CD4-positive, alpha-beta T cell treated with Interleukin-2 at 100 ng/mL for 4 hours (primary cell): ENCODE results near the gene DNAL1.

Source experiments
- DNase-seq: peaks from one replicate; pipeline ENCODE4 v3.0.0-alpha.2; 2020; ENCODE audit warnings: low spot score

Gene DNAL1

DNA sequence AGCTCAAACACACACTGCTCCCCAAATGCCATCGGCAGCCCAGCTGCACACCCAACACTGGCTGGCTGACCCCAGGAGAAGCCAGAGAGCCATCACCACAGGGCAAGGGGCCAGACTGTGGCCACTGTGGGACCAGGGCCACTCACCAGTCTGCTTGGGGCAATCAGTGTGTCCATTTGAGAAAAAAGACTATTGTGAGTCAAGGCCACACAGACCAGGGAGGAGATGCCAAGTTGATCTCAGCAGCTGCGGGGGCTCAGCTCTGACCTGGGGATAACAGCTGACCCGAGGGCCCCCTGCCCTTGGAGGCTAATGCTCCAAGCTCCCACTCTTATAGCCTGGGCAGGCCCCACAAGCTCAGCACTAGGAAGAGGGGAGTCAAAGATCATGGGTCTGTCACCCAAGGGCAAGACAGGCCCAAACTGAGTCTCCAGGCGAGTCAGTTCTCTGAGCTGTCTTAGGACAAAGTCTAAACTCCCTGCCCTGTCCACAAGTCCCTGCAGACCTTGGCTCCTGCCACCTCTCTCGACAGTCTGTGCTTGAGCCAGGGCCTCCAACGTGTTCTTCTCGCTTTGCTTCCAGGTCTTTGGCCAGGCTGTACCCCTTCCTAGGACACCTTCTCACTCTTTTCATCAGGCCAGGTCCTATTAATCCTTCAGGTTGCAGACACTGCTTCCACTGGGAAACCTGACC, 99.5 kb downstream of the DNAL1 start:
- no peak for DNase-seq

DNA sequence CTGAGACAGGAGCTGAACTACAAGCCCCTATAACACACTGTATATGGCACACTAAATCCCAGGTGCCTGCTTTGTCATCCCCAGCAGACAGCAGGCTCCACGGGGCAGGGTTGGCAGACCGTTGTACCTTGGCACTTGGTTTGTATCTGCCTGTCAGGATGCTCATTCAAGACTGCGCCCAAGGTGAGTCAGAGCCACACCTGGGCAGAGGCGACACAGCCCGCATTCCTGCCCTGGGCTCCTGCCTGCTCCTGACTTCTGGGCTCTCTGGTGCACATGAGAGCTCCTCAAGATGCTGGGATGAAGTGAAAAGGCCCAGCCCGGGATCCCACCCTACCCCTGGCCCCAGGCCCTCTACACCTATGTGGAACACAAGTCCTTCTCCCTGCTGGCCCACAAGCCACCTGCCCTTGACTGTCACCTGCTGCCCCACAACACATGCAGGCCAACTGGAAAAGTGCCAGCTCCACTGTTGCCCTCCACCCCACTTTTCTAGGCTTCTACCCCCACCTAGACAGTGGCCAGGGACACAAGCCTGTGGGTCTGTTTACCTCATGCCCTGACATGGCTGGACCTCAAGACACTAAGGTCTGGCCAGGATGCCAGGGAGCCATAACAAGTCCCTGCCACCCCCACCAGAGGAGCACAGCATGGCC, 100.2 kb downstream of the DNAL1 start:
- DNase-seq, result peak; percentile 47

DNA sequence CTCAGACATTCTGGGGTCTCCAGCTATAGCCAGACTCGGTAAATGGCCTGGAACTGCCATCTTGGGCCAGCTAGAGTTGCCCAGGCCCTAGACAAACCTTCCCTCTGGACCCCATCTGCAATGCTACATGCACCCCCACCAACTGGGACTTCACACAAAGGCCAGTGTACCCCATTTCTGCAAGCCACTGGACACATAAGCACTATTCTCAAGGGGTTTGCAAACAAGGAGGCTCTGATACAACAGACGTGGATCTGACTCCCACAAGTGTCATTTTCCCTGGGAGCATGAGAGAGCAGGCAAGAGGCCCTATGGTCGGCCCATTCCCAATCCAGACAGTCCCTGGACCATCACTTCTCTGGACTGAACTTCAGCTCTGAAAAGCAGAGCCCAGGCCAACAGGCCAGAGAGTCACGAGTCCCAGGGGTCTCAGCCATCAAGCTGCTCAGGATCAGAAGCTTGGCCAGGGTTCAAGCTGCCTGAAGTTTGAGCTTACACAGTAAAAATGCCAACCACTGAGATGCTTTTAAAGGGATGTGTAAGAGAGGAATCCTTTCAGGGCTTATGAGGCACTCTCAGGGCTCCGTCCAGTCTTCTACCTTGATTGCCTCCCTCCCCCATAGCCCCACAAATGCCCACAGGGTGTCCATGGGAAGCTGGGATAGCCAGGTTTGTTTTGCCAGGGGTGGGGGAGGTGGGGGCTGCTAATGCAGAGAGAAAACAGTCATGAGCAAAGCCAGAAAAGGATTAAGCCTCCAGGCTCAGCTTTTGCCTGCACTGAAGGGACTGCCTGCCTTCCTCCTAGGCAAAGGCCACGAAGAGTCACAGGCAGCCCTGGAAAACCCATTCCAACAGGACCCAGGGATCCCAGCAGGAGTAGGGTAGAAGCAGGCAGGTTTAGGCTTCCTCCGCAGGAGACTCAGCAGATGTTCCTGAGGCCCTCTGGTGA, 101.1 kb downstream of the DNAL1 start:
- no peak for DNase-seq

DNA sequence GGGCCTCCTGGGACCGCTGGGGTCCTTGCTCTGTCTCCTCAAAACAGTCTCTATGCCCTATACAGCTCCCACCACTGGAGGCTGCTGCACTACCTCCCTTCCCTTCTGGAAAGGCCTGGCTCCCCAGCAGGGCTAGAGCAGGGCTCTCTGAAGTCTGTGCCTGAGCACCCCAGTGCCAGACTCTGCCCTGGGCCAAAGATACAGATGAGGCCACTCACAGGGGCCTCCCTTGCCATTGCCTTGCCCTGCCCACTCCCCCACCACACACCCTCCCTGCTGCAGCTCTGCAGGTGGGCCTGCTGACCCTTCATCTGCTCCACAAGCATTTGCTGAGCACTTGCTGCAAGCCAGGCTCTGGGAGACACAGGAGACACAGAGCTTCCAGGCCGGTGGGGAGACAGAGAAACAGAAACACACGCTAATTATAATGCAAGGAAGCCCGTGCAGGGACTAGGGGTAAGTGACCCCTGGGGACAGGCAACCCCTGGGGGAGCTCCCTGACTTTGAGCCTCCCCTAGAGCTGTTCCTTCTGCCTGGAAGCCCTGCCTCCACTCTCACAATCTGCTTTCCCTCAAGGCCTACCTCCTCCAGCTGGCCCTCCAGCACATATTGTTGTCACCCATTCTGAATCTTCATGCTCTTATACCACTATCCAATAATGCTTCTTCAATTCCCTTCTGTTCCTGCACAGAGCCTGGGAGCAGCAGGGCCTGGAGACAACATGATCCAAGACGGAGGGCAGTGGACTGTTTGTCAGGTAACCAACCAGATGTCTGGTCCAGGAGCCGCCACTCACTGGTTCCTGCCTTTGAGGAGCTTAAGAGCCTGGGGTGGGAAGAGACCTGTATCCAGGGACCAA, 102.0 kb downstream of the DNAL1 start:
- no peak for DNase-seq

DNA sequence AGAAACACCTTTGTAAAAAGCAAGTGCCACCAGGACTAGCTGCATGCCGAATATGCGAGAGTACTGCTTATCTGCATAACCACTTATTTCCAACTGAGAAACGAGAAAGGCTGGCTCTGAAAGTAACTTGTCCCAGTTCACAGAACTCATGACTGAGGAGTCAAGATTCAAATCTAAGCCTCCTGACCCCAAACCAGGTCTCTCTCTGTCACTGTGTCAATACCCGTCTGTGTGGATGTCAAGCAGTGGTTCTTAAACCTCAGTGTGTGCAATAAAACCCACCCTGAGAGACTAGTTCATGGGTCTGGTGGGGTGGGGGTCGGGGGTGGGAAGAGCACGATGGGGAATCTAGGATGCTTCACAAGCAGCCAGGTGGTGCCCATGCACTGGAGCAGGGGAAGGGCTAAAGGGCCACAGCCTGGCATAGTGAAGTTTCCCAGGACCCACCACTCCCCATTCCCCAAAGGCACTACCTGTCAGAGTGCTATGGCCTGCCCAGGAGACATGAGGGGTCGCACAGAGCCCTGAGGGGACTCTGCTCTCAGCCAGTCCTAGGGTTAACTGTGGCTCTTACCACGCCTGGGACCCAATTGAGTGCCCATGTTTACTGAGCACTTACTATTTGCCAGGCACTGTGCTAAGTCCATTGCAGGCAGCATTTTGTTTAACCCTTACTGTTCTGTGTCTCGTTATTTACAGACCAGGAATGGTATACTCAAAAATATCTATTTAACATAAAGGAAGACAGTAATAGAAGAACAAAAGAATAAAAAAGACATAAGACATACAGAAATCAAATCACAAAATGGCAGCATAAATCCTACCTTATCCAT, 102.8 kb downstream of the DNAL1 start:
- no peak for DNase-seq

DNA sequence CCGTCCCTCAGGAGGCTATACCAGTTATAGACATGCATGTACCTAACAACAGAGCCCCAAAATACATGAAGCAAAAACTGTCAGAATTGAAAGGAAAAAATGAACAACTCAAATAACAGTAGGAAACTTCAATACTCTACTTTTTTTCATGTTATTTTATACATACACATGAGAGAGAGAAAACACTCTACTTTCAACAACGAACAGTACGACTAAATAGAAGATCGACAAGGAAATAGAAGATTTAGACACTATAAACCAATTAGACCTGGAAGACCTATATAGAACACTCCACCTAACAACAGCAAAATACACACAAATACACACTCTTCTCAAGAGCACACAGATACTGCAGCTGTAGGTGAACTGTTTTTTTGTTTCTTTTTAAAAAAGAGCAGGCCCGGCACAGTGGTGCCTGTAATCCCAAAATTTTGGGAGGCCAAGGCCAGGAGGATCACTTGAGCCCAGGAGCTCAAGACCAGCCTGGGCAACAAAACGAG, 104.1 kb downstream of the DNAL1 start:
- DNase-seq, result no peak

DNA sequence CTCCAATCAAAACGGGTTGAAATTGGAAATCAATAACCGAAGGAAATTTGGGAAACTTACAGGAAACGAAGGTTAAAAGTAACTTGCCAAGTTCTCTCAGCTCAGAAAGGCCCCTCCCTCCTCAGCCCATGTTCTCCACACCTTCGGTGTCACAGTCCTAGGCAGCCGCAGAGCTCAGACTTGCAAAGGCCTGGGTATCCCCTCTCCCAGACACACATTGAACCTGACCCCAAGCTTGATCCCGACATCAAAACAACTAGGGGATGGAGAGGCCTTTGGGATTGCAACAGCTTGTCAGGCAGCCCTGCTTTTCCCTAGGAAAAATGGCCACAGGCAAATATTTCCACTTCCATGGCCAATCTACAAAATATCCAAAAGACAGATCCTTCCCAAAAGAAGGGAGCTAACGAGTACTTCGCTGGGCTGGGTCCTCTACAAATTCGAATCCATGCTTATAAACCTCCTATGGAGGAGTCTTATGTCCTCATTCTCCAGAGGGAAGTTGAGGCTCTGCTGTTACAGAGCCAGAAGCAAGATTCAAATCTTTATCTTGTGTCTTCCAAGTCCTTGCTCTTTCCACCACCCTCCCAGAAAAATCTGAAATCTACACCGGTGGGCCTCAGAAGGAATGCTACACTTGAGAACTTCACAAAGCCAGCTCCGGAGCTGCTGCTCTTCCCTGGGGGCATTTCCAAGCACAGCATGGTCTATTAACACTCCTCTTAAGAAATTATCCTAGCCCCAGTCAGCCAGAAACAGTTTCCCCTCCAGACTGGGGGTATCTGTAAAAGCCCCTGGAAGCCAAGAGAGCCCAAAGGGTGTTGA, 105.1 kb downstream of the DNAL1 start:
- DNase-seq, result no peak

DNA sequence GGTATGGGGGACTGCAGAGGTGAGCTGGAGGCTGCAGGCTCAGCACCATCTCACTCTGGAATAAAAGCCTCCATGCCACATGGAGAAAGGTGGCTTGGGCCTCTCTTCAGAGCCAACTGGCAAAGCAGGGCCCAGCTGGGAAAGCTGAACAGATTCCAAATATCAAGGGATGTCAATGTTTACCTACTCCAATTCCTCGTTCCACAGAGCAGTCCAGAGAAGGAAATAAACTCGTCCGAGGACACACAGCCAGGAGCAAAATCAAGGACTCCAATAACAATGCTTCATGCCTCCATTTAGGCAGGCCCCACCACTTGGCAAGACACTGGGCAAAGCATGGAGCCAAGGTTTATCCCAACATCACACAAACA, 105.7 kb downstream of the DNAL1 start:
- no peak for DNase-seq

DNA sequence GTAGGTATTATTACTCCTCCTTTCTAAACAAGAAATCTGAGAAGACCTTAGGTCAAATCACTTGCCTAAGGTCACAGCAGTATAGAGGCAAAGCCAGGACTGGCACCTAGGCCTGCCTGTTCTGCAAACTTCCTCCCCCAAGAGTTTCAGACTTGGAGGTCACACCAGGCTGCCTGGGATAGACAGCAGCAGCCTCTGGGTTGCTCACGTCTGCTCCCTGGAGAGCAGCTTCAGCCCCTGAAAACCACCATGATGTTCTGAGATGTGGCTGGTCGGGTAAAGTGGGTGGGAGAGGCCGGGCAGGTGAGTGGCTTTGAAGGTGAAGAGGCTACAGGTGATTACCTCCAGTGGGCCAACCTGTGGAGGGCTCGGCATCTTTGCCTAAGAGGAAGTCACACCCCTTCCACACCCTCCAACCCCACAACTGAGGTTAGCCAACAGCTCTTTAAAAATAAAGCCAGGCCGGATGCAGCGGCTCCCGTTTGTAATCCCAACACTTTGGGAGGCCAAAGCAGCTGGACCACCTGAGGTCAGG, 106.4 kb downstream of the DNAL1 start:
- no peak for DNase-seq

DNA sequence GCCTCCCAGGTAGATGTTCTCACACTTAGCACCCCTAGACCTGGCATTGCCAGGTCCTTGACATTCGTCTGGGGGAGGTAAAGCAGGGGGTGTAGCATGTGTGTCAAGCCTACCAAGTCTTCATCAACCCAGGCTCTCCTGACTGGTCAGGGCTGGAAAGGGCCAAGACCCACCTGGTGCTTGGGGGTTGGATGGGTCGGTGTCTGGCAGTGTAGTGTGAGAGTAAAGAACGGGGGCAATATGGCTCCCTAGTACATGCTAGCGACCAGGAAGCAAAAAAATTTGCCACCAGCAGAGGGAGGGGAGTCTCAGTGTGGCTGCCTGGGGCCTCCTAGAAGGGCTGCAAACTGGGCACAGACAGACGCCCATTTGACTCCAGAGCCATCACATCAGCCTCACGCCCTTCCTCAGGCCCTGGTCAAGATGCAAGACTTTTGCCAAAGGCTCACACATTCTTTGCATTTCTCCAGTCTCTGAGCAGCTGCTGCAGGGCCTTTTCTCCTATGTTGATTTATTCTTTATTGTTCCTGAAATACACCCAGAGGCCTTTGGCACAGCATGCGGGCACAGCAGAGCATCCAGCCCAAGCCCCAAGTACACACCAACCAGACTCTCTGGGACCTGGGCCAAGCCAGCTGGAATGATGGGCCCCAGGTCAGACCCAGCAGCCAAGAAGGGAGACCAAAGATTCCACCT, 107.7 kb downstream of the DNAL1 start:
- DNase-seq, result peak; percentile 52
